SW 1271 (cell line): Measurements from ENCODE around the gene PTPRJ.

ENCODE experiments used
- DNase-seq, 2 experiments: peaks; one replicate each; lab custom pipeline; 2025; lab: John Stamatoyannopoulos, UW

The PTPRJ gene

DNA sequence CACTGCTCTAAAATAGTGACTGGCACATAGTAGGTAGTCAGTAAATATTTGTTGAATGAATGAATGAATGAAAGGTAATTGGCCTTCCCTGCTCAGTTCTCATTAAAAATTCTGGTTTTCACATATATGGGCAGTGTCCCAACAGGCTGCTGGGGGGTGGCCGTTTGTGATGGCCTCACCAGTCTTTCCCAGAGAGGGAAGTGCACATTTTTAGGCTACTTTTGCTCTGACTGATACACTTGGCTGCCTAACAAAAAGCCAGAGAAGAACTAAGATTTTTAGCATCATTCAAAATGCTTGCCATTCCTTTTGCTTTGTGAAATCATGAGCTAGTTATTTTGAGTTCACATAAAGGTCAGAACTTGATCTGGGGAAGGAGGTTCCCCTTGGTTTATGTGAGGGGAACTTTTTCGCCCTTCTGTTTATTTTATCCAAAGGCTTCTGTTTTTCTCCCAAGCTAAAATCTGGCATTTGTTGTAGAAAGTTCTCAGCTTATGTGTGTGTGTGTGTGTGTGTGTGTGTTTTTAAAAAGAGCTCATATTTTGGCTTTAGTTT, 83.1 kb downstream of the PTPRJ start:
- DNase-seq = peak; percentile 57 to 87

DNA sequence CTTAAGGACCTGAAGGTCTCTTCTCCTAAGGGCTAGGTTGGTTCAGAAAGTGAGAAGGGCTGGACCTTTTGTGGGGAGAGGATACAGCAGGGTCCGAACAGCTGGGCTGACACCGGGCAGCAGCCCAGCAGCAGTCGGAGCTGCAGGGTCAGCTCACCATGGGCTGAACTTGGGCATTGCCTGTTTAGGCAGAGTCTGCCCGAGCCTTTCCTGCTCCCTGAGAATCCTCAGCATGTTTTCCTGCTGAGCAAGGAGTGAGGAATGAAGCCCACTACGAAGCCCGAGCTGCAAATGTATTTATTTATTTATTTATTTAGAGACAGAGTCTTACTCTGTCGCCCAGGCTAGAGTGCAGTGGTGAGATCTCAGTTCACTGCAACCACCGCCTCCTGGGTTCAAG, 83.9 kb downstream of the PTPRJ start:
- peak in 1 of 2 experiments; percentile 22 for DNase-seq

GRCh38 chr11:48066881-48067800, 86.8 kb downstream of the PTPRJ start:
- no peak for DNase-seq

- no peak for DNase-seq
Measured at GRCh38 chr11:48073031-48073861, 92.9 kb downstream of the PTPRJ start.

DNA sequence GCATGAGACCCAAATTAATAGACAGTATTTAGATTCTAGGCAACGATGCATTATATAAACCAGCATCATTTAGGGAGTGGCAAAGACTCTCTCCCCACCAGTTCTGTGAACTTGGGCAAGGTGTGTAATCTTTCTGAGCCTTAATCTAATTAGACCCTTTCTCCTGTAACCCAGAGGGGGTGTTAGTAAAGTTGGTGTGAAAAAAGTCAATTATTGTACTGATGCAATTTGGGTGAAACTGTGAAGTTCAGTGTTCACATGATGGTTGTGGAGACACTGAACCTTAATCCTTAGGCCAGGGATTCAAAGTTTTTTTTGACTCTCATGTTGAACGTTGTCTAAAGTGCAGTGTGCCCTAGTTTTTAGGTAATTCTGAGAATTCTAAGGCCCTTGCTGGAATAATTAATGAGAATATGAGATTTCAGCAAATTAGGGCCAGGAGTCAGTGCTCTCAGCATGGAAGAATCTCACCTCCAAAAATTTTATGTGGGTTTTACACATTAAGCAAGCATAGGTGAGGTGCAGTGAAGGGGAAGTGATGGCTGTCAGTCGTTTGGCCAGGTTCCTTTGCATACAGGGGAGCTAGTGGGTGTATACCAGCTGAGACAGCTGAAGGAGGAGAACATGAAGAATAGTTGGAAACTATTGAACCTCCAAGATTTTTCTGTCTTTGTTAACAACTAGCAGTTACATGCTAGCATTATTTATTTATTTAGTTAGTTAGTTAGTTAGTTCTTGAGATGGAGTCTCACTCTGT, 94.2 kb downstream of the PTPRJ start:
- no peak for DNase-seq

DNA sequence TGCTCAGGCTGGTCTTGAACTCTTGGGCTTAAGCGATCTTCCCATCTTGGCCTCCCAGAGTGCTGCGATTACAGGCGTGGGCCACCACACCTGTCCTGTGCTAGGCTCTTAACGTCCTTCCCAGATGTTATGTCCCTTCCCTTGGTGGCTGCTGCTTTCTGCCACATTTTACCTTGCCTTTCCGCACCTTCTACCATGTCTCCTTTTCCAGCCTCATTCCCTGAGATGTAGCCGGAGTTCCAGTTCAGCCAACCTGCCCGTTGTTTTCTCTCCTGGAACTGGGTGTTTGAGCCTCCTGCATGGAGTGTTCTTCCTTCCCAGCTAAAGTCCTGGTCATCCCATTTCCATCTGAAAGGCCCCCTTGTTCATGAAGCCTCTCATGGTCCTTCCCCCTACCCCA, 95.3 kb downstream of the PTPRJ start:
- DNase-seq = no peak

GRCh38 chr11:48077251-48077650, 96.9 kb downstream of the PTPRJ start:
- no peak for DNase-seq

GRCh38 chr11:48078689-48079088, 98.3 kb downstream of the PTPRJ start:
- DNase-seq = no peak

DNA sequence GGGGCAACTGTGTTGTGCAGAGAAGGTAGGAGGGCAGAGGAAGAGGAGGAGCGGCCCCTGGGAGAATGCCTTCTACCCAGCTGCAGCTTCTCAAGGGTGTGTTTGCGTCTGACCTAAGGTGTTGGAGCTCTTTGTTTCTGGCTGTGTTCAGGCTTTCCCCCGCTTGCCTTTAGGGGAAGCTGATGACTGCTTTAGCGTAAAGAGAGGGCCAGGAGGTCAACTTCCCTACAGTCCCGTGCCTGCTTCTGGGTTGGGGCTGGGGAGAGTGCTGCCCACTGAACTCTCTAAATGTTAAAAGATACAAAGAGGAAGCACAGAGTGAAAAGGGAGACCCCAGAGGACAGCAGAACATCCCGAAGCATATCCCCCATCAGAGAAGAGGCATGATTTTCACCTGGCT, 99.2 kb downstream of the PTPRJ start:
- no peak for DNase-seq

DNA sequence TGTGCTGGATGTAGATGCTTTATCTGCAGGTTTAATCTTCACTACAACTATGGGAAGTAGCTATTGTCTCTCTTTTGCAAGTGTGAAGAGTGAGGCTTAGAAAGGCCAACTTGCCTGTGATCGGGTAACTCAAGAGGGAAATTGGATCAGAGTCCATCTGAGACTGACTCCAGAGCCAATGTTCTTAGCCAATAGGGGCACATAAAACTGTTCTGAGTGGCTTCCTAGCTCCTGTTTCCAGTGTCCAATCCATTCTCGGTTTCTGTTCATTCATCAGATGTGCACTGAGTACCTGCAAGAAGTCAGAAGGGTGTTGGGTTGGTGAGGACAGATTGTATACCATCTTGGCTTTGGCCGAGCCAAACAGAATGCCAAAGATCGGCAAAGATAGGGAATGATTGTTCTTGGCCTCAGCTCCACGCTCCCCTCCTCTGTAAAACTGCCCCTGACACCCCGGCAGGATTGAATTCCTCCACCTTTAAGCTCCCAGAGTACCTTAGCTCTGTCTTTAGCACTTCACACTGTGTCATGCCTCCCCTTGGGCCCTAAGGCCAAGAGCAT, 100.0 kb downstream of the PTPRJ start:
- DNase-seq = no peak

DNA sequence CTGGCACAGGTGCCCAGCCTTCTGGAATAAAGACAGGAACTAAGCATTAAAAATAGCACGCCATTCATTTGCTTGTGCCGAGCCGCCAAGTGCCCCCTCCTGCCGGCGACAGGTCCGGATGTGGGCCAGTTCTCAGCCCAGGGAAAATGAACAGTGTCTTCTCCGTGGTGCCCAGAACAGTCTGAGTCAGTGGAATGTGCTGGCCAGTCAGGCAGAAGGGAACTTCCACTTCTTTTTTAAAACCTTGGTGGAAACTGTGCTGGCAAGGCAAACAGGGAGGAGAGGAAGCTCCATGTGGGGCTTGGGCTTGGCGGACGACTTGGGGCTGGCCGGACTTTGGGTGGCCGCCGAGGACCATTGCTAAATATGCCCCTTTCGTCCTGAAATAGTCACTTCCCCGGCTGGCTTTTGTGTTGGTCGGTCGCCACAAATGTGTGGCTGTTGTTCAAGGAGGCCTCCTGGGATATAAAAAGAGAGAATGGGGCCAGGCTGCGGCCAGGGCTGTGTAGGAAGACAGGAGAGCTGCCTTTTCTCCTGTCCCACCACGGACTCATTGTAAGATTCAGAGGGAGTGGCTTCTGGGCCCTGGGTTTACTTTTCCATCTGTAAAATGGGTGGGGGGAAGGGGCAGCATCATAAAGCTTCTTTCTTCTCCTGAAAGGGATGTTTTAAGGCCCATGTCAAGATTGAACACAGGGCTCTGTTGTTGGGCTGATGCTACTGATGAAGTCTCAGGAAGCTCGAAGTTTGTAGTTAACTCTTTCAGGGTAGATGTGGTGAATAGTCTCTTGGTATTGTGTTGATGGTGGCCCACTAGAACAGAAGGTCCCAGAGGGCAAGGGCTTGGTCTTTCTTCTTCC, 101.0 kb downstream of the PTPRJ start:
- DNase-seq = peak in 1 of 2 experiments; percentile 50

DNA sequence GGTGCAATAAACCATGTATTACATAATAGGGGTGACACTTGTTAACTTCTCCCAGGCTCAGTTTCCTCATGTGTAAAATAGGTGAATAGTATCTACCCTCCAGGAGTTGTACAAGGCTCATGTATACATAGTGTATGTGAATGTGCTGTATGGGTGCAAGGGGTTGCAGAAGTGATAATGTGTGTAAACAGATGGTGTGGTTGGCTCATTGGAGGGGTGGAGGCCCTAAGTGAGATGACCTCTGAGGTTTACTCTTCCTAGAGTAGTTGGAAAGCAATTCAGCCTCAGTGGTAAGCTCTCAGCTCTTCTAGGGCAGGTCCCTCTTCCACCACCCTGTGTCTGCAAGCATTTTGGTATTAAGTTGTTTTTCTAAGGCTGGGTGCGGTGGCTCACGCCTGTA, 102.4 kb downstream of the PTPRJ start:
- DNase-seq = no peak

DNA sequence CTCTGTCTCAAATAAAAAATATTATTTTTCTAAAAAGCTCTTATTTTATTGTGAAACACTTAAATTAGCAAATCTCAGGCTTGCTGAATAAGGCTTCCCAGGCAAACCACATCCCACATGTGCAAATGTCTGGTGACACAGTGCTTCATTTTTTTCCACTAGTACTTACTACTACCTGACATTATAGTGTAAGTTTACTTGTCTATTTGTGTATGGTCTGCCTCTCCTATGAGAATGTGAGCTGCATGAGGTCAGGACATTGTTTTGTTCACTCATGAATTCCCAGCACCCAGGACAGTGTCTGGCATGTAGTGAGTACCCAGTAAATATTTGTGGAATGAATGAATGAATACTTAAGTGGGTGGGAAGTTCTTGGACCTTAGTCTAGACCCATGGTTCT, 103.1 kb downstream of the PTPRJ start:
- no peak for DNase-seq

GRCh38 chr11:48085688-48086087, 105.3 kb downstream of the PTPRJ start:
- no peak for DNase-seq

GRCh38 chr11:48087422-48087821, 107.1 kb downstream of the PTPRJ start:
- DNase-seq = no peak

- no peak for DNase-seq
Measured at GRCh38 chr11:48087974-48088681, 107.8 kb downstream of the PTPRJ start.

DNA sequence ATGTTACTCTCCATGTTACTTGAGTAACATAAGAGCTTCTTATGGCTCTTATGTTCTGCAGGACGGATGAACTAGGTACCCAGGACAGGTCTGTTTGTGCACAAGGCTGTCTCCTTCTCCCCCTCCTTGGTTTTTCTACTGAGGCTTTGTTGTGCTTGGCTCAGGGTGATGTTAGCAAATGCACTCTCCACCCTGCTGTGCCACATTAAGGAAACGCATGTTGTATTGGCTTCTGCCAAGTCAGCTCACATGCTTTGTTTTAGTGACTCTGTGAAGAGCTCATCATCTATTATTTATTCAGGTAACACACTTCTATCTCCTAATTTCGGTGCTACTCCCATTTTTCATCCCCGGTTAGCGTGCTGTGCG, 108.3 kb downstream of the PTPRJ start:
- DNase-seq = no peak

DNA sequence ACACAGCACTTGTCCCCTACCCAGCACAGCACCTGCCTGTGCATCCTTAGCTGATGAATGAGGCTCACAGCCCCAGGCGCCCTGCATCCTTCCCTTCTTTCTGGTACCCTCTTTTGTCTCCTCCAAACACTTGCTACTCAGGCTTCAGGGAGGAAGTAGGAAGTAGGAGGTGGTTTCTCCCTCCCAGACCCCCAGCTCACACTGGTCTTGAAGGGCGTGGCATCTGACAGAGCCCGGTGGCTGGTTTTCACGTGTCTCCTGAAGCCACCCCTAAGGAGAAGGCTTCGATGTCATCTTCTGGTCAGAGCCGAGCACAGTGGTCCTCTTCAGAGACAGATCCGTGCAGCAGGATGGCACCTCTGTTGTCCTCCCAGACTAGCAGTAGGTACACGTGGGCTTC, 109.8 kb downstream of the PTPRJ start:
- no peak for DNase-seq

- no peak for DNase-seq
Measured at GRCh38 chr11:48091426-48092102, 111.2 kb downstream of the PTPRJ start.

GRCh38 chr11:48093323-48093722, 113.0 kb downstream of the PTPRJ start:
- DNase-seq = no peak
